ENCODE data around the gene UBTF. TPM values are rescaled to one million over a fixed set of nuclear protein-coding genes. Genes with fewer than 3 reads are reported as not detected.

UBTF gene
- 98.3 to 104 TPM (median 100 TPM) in 5 replicates for total RNA-seq (2022; extraction: Qiagen RNA extraction; ENCODE audit: low read depth)

DNA sequence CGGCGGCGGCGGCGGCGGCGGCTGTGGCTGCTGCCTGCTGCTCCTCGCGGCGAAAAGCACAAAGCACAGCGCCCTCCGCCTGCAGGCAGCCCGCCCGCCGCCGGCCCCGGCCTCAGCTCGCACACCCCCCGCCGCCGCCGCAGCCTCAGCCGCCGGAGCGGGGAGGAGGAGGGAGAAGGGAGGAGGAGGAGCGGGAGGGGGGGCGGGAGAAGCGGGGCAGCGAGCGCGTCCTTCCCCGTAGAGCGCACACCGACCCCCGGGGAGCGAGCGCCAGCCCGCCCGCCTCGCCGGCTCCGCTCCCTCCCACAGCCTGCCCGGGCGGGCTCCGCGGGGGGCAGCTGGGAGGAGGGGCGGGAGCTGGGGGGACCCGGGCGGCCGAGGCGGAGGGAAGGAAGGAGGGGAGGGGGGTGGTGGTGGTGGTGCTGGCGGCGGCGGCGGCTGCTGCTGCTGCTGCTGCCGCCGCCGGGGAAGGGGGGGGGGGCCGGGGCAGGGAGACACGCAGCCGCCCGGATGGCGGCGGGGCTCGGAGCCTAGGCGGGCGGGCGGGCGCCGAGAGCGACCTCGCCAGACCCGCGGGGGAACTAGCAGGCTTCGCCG is at the start of gene UBTF:
UBTF (minus strand) TSS at position 60 of the 597 bp plus-strand sequence. CDS start 1,446 bp downstream, outside the sequence.

GRCh38 chr17:44267818-44268490 is 48.5 kb upstream of the UBTF start, which contains the start of gene SLC4A1:
Gene SLC4A1, minus strand, starts transcription at chr17:44268135. Its CDS starts 5,269 bp downstream, at chr17:44262866.

GRCh38 chr17:44199553-44200477 is 19.7 kb downstream of the UBTF start, which contains the start of gene ATXN7L3:
Gene ATXN7L3, minus strand, starts transcription at chr17:44199884. Its CDS starts 1,814 bp downstream, at chr17:44198070.

GRCh38 chr17:44186307-44187130 is 33.0 kb downstream of the UBTF start, which contains the start of gene TMUB2:
Gene TMUB2, plus strand, starts transcription at chr17:44186972. Its CDS starts 737 bp downstream, at chr17:44187709.

DNA sequence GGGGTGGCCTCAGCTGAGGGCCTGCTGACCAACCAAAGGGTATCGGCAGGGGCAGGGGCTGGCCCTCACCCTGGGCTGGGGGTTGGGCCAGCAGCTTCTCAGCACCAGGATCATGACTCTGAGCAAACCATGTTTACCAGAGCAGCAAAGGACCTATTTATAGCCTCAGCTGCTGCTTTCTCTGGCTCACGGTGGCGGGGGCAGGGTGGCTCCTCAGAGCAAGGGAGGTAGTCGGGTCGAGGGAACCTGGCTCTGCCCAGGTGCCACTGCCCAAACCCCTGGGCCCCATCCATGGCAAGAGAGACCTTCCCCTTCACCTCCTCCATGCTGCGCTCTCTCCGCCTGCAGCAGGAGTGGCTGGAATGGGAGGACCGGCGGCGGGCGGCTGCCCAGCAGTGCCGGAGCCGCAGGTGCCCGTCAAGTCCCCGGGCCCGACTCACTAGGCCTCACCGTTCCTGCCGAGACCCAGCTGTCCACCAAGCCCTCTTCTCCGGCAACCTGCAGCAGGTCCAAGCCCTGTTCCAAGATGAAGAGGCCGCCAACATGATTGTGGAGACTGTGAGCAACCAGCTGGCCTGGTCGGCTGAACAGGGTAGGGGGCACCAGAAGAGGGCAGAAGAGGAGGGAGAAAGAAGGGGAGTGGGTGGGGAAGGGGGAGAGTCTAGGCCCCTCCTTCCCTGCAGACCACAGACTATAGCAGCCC is 48.8 kb downstream of the UBTF start, which contains the start of gene ASB16:
ASB16 (plus strand) TSS at position 206 of the 703 bp plus-strand sequence; CDS start at position 292, 86 bp downstream.

Other genes starting within 250 kb of the UBTF start
- 0.72 to 1.3 TPM (median 1.1 TPM) in 5 replicates for gene NAGS, start 215.1 kb downstream of the UBTF start, total RNA-seq (2022; extraction: Qiagen RNA extraction; ENCODE audit: low read depth)
- gene TMEM101, start 204.7 kb downstream of the UBTF start, total RNA-seq (2022; extraction: Qiagen RNA extraction; ENCODE audit: low read depth), result 24.8 to 33.0 TPM (median 30.9 TPM) in 5 replicates
- 51.2 to 56.2 TPM (median 53.9 TPM) in 5 replicates for gene LSM12, start 153.0 kb downstream of the UBTF start, total RNA-seq (2022; extraction: Qiagen RNA extraction; ENCODE audit: low read depth)
- 118 to 181 TPM (median 163 TPM) in 5 replicates for gene G6PC3, start 148.9 kb downstream of the UBTF start, total RNA-seq (2022; extraction: Qiagen RNA extraction; ENCODE audit: low read depth)
- 13.9 to 17.7 TPM (median 14.7 TPM) in 5 replicates for gene HDAC5, start 96.0 kb downstream of the UBTF start, total RNA-seq (2022; extraction: Qiagen RNA extraction; ENCODE audit: low read depth)
- 7.6 to 10.5 TPM (median 9.4 TPM) in 5 replicates for gene HROB, start 77.7 kb downstream of the UBTF start, total RNA-seq (2022; extraction: Qiagen RNA extraction; ENCODE audit: low read depth)
- 0.08 to 0.12 TPM in 2 of 5 replicates, not detected in the others for gene ASB16, start 49.0 kb downstream of the UBTF start, total RNA-seq (2022; extraction: Qiagen RNA extraction; ENCODE audit: low read depth)
- gene TMUB2, start 32.7 kb downstream of the UBTF start, total RNA-seq (2022; extraction: Qiagen RNA extraction; ENCODE audit: low read depth), result 32.2 to 43.8 TPM (median 42.3 TPM) in 5 replicates
- gene ATXN7L3, start 19.8 kb downstream of the UBTF start, total RNA-seq (2022; extraction: Qiagen RNA extraction; ENCODE audit: low read depth), result 53.5 to 70.0 TPM (median 63.9 TPM) in 5 replicates
- not detected in 5 replicates for gene SLC4A1, start 48.5 kb upstream of the UBTF start, total RNA-seq (2022; extraction: Qiagen RNA extraction; ENCODE audit: low read depth)
- 0.29 to 0.59 TPM (median 0.53 TPM) in 5 replicates for gene RUNDC3A, start 88.9 kb upstream of the UBTF start, total RNA-seq (2022; extraction: Qiagen RNA extraction; ENCODE audit: low read depth)
- gene SLC25A39, start 105.1 kb upstream of the UBTF start, total RNA-seq (2022; extraction: Qiagen RNA extraction; ENCODE audit: low read depth), result 140 to 211 TPM (median 202 TPM) in 5 replicates
- gene GRN, start 125.6 kb upstream of the UBTF start, total RNA-seq (2022; extraction: Qiagen RNA extraction; ENCODE audit: low read depth), result 197 to 268 TPM (median 233 TPM) in 5 replicates
- 2.4 to 5.2 TPM (median 3.8 TPM) in 5 replicates for gene FAM171A2, start 144.2 kb upstream of the UBTF start, total RNA-seq (2022; extraction: Qiagen RNA extraction; ENCODE audit: low read depth)
- 0.84 to 2.2 TPM (median 1.4 TPM) in 5 replicates for gene ITGA2B, start 170.0 kb upstream of the UBTF start, total RNA-seq (2022; extraction: Qiagen RNA extraction; ENCODE audit: low read depth)